ENCODE measurements around the gene GALNT17.
"Not testable (repeated sequence)": the region's sequence is repeated elsewhere in the genome, so short reads cannot be mapped to it uniquely, and the experiment has no call there.

Gene GALNT17

DNA sequence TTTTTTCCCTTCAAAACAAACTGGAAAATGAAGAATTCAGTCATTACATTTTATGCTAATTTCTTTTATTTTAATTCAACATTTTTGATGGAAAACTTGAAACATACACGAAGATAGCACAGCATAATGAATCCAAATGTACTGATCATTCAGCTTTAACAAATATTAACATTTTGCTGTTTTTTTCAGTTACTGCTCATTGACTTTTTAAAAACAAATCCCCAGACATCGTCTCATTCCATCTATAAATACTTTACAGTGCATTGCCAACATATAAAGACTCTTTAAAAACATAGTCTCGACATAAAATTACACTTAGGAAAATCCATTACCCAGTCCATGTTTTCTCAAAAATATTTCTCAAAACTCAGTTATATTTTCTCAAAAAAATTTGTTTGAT, 452.3 kb downstream of the GALNT17 start:
- no peak for DNase-seq

DNA sequence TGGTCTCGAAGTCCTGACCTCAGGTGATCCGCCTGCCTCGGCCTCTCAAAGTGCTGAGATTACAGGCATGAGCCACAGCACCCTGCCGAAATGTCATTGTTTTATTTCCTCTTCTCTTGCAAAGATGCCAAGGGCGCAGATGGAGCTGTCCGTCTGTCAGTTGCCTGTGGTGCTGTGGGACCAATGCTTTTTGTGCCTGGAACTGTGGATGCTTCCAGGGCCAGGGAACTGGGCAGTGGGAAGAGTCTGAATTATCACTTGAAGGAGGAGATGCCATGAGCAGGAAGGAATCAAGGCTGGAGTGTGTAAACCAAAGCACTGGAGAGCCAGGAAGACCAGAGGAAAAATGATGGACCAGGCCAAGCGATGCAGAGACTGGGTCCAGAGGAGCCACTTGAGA, 459.9 kb downstream of the GALNT17 start:
- DNase-seq = no peak

- DNase-seq = not testable (repeated sequence)
These were observed 460.4 kb downstream of the GALNT17 start for GRCh38 chr7:71592388-71592787.

DNA sequence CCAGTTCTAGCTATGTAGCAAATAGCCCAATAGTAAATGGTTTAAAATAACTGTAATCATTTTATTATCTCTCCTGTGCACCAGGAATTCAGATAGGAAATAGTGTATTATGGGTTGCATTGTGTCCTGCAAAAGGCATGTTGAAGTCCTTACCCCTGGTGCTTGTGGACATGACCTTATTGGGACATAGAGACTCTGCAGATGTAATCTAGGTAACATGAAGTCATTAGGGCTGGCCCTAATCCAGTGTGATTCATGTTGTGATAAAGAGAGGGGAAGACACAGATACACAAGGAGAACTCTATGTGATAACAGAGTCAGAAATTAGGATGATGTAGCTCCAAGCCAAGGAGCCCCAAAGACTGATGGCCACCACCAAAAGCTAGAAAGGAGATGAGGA, 462.8 kb downstream of the GALNT17 start:
- DNase-seq = no peak

- no peak for DNase-seq
These were observed 463.2 kb downstream of the GALNT17 start for GRCh38 chr7:71595176-71595575.

DNA sequence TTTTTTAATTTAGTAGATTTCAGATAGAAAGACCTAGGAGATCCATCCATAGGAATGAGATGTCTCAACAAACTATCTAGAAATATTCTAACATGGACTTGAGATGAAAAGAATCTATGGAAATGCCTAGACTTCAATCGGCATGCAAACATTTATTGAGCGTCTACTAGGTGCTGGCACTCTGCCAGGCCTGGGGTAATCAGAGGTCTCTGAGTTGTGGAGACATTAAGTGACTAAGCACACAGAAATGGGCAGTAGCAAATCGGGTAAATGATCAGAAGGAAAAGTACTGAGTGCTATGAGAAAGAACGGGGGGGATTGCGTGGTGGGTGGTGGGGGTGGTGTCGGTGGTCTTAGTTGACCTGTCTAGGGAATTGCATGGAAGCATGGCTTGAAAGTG, 466.6 kb downstream of the GALNT17 start:
- DNase-seq = no peak

GRCh38 chr7:71601851-71602250, 469.9 kb downstream of the GALNT17 start:
- no peak for DNase-seq

DNA sequence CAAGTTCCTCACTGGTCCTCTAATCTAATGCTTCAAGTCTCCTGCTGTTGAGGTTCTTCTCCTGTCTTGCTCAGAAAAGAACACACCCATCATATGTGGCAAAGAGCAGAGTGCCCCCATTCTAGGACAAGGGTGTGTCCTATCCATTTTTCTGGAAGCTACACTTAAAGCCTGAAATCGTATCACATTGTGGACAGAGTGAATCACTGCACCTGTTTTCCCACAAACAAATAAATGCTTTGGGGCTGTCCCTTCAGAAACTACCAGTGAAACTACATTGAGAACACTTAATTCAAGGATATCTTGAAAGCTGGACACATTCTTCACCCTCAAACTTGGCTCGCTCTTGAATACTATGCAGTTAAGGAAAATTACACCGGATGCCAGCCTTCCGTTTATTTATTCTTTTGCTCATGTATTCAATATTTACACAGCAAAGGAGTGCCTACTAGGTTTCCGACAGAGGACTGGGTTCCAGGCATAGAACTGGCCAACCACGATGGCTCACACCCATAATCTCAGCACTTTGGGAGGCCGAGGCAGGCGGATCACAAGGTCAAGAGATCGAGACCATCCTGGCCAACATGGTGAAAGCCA, 473.0 kb downstream of the GALNT17 start:
- DNase-seq = no peak

- no peak for DNase-seq
These were observed 480.0 kb downstream of the GALNT17 start for GRCh38 chr7:71611986-71612385.

DNA sequence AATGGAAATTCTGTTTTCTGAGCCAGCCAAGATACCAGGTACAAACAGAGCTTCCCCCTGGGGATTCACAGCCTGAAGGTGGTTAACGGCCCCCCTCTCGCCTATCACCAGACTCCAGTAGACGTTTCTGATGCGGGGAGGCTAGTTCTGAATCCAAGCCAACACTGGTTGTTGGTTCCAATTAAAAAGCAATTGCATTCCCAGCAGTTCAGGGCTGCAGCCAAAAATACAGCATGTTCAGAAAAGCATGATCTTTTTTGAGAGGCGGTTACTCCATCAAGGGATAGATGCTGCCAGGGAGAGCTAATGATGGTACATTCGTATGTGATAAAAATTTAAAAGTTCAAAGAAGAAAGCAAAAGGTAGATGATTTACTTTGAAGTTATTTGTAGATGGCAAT, 481.0 kb downstream of the GALNT17 start:
- DNase-seq = no peak

DNA sequence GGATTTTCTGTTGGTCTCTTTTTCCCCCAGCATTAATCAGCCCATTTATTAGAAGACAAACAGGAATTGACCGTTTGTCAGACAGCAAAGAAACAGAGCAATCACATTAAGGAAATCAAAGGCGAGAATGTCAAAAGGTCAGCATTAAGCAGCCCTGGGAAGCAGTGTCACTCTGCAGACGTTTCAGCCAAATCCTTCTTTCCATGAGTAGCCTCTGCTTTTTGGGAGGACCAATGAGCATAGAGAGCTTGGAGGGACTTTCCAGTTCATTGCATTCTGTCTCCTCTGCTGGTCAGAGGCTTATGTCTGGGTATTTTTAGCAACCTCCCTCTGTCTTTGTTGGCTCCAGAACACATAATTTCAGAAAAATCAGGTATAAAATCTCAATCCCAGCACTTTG, 481.4 kb downstream of the GALNT17 start:
- DNase-seq = no peak

DNA sequence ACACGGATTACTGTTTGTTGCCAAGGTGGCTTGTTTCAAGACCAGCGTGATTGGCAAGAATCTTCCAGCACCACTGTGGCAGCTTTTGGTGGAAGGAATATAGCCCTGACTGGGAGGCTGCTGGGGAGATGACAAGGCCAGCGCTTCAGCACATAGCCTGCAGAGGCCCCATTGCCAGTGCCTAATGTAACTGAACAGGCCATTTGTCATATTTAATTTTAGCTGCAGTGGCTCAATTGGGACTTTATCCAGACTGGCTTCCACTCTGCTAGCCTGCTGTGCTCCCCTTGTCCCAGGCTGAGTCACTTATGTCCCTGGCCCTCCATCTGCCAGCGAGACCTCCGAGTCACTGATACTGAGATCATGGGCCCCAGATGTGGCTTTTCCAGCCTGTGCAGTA, 483.1 kb downstream of the GALNT17 start:
- no peak for DNase-seq

- DNase-seq = no peak
These were observed 484.3 kb downstream of the GALNT17 start for GRCh38 chr7:71616217-71616616.

GRCh38 chr7:71618278-71618677, 486.3 kb downstream of the GALNT17 start:
- DNase-seq = no peak

GRCh38 chr7:71625545-71625944, 493.6 kb downstream of the GALNT17 start:
- DNase-seq = no peak

DNA sequence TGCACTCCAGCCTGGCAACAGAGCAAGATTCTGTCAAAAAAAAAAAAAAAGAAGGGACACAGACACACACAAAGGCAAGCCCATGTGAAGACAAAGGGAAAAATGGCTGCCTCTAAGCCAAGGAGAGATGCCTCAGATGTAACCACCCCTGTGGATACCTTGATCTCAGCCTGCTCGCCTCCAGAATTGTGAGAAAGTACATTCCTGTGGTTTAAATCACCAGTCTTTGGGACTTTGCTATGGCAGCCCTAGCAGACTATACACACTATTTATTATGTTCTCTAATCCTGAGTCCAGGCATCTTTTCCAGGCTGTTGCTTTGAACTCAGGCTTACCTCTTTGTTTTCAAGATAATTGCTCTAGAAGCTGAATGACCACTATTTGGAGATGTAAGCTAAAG, 494.3 kb downstream of the GALNT17 start:
- no peak for DNase-seq

GRCh38 chr7:71627651-71628050, 495.7 kb downstream of the GALNT17 start:
- DNase-seq = no peak

DNA sequence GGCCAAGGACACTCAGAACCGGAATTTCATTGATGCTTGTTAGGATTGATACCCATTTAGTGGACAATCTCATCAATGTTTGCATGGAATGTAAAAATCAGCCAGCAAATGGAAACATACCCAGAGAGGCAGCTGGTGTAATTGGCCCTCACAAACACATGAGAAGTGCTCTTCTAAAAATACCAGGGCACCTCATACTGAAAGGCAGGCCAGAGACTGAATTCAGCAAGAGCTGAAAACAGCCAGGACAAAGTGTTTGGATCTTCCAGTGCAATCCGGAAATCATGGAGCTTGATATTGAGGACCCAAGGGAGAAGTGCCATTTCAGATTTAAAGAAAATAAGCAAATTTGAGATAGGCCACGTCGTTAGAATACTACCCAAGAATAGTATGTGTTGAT, 498.6 kb downstream of the GALNT17 start:
- no peak for DNase-seq

DNA sequence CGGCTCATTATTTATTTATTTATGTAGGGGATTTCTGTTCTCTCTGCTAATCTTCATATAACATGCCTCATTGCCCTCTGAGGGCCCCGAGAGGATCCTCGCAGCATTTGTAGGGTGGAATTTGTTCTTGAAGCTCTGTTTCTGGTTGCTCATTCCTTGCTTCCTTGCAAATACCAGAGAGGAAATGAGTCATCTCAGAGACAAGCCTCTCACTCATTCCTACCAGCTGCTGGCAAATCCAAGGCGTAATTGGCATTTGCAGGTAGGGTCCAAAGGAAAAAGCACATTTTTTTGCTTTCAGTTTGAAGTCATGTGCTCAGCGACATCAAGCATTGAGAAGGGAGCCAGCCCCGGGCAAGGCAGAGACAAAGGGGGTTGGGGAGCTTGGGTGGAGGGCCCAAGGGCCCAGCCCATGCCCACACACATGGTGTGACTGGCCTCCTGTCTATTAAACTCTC, 501.6 kb downstream of the GALNT17 start:
- no peak for DNase-seq

GRCh38 chr7:71635849-71636248, 503.9 kb downstream of the GALNT17 start:
- not testable (repeated sequence) for DNase-seq

- no peak for DNase-seq
These were observed 504.4 kb downstream of the GALNT17 start for GRCh38 chr7:71636329-71636728.

DNA sequence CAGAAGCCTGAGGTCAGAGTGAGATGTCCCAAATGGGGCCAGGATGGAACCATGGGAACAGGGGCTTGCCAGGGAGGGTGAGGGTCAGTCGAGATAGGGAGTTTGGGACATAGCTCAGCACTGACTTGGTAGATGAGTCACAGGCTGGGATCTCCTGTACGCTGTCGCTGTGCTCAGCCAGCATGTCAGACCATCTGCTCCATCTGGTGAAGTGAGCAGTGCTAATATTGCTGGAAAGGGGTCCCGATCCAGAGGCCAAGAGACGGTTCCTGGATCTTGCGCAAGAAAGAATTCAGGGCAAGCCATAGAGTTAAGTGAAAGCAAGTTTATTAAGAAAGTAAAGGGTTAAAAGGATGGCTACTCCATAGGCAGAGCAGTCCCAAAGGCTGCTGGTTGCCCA, 505.6 kb downstream of the GALNT17 start:
- no peak for DNase-seq

DNA sequence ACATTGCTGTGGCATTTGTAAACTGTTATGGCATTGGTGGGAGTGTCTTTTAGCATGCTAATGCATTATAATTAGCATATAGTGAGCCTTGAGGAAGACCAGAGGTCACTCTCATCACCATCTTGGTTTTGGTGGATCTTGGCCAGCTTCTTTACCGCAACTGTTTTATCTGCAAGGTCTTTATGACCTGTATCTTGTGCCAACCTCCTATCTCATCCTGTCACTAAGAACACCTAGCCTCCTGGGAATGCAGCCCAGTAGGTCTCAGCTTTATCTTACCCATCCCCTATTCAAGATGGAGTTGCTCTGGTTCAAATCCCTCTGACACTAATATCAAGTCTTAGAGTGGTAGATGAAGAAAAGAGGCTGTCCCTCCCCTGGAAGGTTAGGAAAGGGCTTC, 506.2 kb downstream of the GALNT17 start:
- DNase-seq = no peak

DNA sequence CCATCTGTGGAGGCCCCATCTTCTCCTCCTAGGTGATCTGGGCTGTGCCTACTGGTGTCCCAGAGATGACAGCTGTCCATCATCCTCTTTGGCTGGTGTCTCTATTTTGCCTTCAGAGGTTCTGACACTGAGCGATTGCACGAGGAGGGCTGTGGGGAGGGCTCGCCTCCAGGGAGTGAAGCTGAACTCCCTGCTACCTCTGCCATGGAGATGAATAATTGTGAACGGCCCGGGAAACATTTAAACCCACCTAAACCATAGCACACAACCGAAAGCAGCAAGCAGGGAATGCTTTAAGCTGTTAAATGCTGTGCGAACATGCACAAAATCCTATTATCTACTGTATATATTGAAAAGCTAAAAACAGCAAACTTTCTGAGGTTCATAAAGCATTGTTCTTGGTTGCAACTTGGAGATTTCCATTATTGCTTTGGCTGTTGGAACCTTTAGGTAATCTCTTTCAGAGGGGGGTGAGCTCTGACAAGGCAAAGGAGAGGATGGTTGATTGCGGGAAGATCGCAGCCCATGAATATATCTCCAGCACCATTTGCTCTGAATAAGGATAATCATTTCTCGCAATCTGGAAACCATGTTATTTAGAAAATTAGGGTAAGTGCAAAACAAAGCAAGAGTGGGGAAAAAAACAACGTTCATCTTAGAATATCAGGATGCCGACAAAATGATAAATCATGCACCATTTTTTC, 507.6 kb downstream of the GALNT17 start:
- no peak for DNase-seq

DNA sequence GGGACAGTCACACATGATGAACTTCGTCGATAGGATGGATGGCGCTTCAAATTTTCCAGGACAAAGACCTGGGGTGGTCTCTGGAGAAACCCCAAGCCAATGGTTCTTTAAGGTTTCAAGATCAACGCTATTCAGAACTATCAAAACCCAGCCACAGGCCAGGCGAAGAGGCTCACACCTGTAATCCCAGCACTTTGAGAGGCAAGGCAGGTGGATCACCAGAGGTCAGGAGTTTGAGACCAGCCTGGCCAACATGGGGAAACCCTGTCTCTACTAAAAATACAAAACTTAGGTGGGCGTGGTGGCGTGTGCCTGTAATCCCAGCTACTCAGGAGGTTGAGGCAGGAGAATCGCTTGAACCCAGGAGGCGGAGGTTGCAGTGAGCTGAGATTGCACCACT, 511.1 kb downstream of the GALNT17 start:
- not testable (repeated sequence) for DNase-seq

All from activated CD4-positive, alpha-beta T cell treated with anti-CD3 and anti-CD28 coated beads for 48 hours (primary cell).